SJSA1 (cell line): Measurements from ENCODE around the gene GUCY1A2. TPM values are rescaled to one million over a fixed set of nuclear protein-coding genes. Genes with fewer than 3 reads are reported as not detected.
"Not testable (repeated sequence)": the region's sequence is repeated elsewhere in the genome, so short reads cannot be mapped to it uniquely, and the experiment has no call there.

Source experiments
- DNase-seq, 2 experiments: peaks; one replicate each; pipeline ENCODE4 v3.0.0-alpha.2; 2015 to 2020; ENCODE audit warnings: low spot score in 2 of 2, low read depth in 1 of 2
- H3K27ac ChIP-seq: fragments of 250-450 bp; sonication (Bioruptor Pico); 2 replicates; pipeline ENCODE4 v1.5.1; 2020; ENCODE audit warnings: mild to moderate bottlenecking, moderate library complexity
- H3K27me3 ChIP-seq: fragments of 250-450 bp; sonication (Bioruptor Pico); replicated peaks from 2 replicates; pipeline ENCODE4 v1.5.1; 2020; ENCODE audit warnings: mild to moderate bottlenecking, moderate library complexity
- H3K36me3 ChIP-seq: fragments of 250-450 bp; sonication (Bioruptor Pico); 2 replicates; pipeline ENCODE4 v1.5.1; 2020; ENCODE audit warnings: mild to moderate bottlenecking
- H3K4me1 ChIP-seq: fragments of 250-450 bp; sonication (Bioruptor Pico); replicated peaks from 2 replicates; pipeline ENCODE4 v1.6.1; 2021; ENCODE audit warnings: mild to moderate bottlenecking
- H3K4me3 ChIP-seq: fragments of 250-450 bp; sonication (Bioruptor Pico); 2 replicates; pipeline ENCODE4 v1.5.1; 2020; ENCODE audit warnings: mild to moderate bottlenecking
- H3K9me3 ChIP-seq: fragments of 250-450 bp; sonication (Bioruptor Pico); replicated peaks from 2 replicates; pipeline ENCODE4 v1.5.1; 2020; ENCODE audit warnings: mild to moderate bottlenecking
- total RNA-seq: library from RNA; depleted of rRNA; stranded (reverse); fragments of >200 nt; shearing (Covaris generic); gene quantifications from 2 replicates; pipeline ENCODE4 v1.2.3, GENCODE V29; 2014; rRNA removed

GUCY1A2 gene, protein sequence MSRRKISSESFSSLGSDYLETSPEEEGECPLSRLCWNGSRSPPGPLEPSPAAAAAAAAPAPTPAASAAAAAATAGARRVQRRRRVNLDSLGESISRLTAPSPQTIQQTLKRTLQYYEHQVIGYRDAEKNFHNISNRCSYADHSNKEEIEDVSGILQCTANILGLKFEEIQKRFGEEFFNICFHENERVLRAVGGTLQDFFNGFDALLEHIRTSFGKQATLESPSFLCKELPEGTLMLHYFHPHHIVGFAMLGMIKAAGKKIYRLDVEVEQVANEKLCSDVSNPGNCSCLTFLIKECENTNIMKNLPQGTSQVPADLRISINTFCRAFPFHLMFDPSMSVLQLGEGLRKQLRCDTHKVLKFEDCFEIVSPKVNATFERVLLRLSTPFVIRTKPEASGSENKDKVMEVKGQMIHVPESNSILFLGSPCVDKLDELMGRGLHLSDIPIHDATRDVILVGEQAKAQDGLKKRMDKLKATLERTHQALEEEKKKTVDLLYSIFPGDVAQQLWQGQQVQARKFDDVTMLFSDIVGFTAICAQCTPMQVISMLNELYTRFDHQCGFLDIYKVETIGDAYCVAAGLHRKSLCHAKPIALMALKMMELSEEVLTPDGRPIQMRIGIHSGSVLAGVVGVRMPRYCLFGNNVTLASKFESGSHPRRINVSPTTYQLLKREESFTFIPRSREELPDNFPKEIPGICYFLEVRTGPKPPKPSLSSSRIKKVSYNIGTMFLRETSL
- 0.11 and 0.13 TPM in 2 replicates for total RNA-seq

DNA sequence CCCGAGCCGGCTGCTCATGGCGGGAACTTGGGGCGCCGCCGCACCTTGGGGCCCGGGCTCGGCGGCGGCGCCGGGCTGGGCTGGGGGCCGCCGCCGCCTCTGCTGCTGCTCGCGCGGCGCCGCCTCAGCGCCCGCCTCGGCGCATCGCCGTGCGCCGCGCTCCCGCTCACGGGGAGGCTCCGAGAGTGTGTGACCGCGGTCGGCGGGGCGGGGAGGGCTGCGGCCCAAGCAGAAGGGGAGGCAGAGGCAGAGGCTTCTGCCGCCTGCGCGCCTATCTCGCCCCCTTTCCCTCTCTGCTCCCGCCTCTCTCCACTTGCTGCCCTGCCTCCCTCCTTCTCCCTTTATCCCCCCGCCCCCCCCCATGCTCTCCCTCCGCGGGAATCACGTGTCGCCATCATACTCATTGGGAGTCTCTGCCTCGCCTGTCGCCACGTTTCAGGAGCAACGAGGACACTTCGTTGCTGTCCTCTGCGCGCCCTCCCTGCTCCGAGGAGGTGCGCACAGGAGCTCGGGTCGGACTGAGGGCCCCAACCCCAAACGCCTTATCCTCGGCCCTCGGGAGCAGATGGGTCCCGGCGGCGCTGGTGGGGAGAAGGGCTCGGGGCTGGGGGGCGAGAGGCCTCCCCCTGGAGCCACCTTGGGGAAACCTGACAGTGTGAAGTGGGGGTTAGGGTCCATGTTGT is at the start of gene GUCY1A2:
GUCY1A2 (minus strand) TSS at position 258 of the 683 bp plus-strand sequence. CDS start 421 bp downstream, outside the sequence.
- H3K4me1 ChIP-seq: peaks cover 5% of the 10 kb centered on the region
- no peak within 1 kb of the TSS for H3K27ac ChIP-seq
- peak within 1 kb of the TSS; percentile 42 for H3K4me3 ChIP-seq
- DNase-seq: peak in 1 of 2 experiments; percentile 23
- H3K36me3 ChIP-seq: no peaks in the 10 kb centered on the region
- no peaks in the 10 kb centered on the region for H3K27me3 ChIP-seq
- H3K9me3 ChIP-seq: no peaks in the 10 kb centered on the region

DNA sequence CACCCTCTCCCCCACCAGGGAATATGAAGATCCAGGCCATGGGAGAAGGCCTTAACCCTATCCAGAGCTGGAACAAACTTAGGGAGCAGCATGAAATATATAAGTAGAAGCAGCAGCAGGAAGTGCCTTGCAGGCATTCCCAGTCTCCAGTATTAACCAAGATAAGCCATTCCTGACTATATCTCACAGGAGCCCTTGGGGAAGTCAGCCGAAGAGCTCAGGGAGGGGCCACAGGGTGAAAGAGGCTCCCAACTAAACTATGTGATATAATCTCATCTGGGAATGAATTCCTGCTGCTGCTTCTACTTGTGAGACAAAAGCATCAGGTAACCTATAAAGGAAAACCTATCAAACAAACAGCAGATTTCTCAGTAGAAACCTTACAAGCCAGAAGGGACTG is 36.1 kb upstream of the GUCY1A2 start:
- Histone ChIP-seq H3K27ac (no peak overlapping the region), H3K4me1 (no peaks in the 10 kb centered on the region; the same call in 1 of the 2 replicates), H3K9me3 (no peaks in the 10 kb centered on the region), H3K27me3 (no peaks in the 10 kb centered on the region), H3K36me3 (no peaks in the 10 kb centered on the region), H3K4me3 (no peak overlapping the region)
- no peak for DNase-seq

DNA sequence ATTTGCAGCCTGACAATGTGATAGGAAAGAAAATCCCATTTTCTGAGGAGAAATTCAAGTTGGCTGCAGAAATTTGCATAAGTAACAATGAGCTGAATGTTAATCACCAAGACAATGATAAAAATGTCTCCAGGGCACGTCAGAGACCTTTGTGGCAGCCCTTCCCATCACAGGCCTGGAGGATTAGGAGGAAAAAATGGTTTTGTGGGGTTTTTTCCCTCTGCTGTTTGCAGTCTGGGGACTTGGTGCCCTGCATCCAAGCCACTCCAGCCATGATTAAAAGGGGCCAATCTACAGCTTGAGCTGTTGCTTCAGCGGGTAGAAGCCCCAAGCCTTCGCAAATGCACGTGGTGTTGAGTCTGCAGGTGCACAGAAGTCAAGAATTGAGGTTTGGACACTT is 33.1 kb upstream of the GUCY1A2 start:
- H3K36me3 ChIP-seq, H3K27ac ChIP-seq, DNase-seq, H3K9me3 ChIP-seq, H3K4me1 ChIP-seq, H3K27me3 ChIP-seq, H3K4me3 ChIP-seq: not testable (repeated sequence)

DNA sequence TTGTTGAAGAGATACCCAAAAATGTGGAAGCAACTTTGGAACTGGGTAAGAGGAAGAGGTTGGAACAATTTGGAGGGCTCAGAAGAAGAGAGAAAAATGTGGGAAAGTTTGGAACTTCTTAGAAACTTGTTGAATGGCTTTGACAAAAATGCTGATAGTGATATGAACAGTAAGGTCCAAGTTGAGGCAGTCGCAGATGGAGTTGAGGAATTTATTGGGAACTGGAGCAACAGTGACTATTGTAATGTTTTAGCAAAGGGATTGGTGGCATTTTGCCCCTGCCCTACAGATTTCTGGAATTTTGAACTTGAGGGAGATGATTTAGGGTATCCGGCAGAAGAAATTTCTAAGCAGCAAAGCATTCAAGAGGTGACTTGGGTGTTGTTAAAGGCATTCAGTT is 32.6 kb upstream of the GUCY1A2 start:
- not testable (repeated sequence) for H3K4me3 ChIP-seq, H3K27me3 ChIP-seq, H3K4me1 ChIP-seq, H3K36me3 ChIP-seq, H3K9me3 ChIP-seq, H3K27ac ChIP-seq, DNase-seq

DNA sequence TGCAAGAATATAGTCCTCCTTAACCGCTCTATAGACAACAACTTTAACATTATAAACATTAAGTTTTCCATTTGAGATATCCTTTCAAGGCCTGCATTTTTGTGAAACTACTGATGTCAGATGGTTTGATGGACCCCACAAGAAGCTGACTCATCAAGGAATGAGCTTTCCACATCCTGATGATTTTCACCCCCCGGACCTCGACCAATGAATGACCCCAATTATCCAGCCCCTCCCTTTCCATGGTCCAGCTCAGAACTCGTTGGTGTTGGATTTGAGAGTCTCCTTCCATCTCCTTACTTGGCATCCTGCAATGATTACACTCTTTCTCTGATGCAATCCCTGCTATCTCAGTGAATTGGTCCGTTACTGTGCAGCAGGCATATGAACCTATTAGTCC is 31.8 kb upstream of the GUCY1A2 start:
- no peaks in the 10 kb centered on the region for H3K9me3 ChIP-seq
- peak; percentile 11 to 37 for DNase-seq
- no peak overlapping the region for H3K4me3 ChIP-seq
- H3K36me3 ChIP-seq: no peaks in the 10 kb centered on the region
- no peaks in the 10 kb centered on the region for H3K27me3 ChIP-seq
- H3K4me1 ChIP-seq: no peaks in the 10 kb centered on the region; the same call in 1 of the 2 replicates
- H3K27ac ChIP-seq: no peak overlapping the region

DNA sequence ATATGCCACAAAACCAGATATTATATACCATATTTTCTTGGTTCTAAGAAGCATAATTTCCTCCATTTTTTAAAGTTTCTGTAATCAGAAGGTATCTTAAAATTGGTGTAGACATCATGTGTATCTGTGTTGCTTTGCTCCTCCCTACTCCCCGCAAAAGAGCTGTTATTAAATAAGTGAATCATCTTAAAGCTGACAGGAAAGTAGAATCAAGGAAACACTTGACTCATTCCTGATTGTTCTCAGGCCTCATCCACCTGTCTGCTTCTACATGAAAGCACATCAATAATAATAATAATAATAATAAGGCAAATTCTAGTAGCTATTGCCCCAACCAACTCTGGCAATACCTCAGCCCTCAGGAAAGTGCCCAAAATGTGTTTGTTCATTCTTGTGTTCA is 26.2 kb upstream of the GUCY1A2 start:
- H3K36me3 ChIP-seq: no peaks in the 10 kb centered on the region
- H3K4me1 ChIP-seq: peaks cover 26% of the 10 kb centered on the region
- no peak for DNase-seq
- peaks cover 5% of the 10 kb centered on the region for H3K9me3 ChIP-seq
- H3K27ac ChIP-seq: peak overlapping the region; percentile 91
- H3K27me3 ChIP-seq: no peaks in the 10 kb centered on the region
- no peak overlapping the region for H3K4me3 ChIP-seq

DNA sequence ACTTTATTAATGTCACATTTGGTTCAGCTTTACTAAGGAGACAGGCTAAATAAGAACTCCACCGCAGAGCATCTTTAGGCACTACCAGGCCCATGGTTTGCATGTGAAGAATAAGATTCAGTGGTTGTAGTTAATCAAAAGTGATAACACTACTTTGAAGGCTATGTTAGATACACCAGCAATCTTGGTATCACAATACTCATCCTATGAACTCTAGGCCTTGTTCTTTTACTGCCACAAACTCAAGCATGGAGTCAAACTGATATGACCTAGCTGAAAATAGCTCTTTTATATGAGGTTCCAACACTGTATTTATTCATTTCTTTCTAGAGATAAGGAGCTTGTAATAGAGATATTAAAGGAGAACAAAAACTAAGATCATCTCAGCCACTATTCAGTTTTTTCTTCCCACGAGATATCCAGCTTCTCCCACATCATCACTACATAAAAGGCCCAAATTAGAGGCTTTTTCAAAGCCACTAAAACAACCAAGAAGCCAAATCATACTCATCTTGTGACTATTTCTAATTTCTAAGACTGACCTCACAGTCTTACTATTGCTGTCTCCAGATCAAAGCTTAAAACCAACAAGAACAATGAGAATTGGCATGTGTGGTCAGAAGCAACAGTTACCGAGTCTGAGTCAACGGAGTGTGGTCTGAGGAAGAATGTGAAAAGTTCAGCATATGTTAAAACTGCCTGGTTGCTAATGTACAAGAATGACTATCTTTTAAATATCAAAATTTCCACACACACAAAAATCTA is 25.1 kb upstream of the GUCY1A2 start:
- peaks cover 26% of the 10 kb centered on the region for H3K4me1 ChIP-seq
- no peak overlapping the region for H3K4me3 ChIP-seq
- DNase-seq: peak; percentile 50 to 85
- H3K36me3 ChIP-seq: no peaks in the 10 kb centered on the region
- H3K27me3 ChIP-seq: no peaks in the 10 kb centered on the region
- peak overlapping the region; percentile 91 for H3K27ac ChIP-seq
- peaks cover 5% of the 10 kb centered on the region for H3K9me3 ChIP-seq

DNA sequence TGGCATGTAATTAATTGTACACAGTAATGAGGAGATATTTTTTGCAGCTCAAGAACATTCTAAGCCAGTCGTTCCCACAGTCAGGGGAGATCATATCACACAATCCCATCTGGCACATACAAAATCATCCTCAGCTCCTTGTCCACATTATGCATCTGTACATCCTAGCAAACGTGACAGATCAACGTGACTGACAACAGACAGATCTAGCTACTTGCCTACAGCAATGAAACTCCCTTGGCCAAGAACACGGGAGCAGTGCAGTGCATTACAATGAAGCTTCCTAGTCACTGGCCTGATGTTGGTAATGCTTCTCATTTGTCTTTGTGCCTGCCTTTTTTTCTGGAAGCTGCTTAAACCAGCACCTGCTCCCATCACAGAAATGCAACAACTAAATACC is 24.5 kb upstream of the GUCY1A2 start:
- DNase-seq: no peak
- H3K27ac ChIP-seq: peak overlapping the region; percentile 91
- H3K9me3 ChIP-seq: peaks cover 5% of the 10 kb centered on the region
- no peak overlapping the region for H3K4me3 ChIP-seq
- H3K4me1 ChIP-seq: peaks cover 26% of the 10 kb centered on the region
- no peaks in the 10 kb centered on the region for H3K36me3 ChIP-seq
- no peaks in the 10 kb centered on the region for H3K27me3 ChIP-seq

DNA sequence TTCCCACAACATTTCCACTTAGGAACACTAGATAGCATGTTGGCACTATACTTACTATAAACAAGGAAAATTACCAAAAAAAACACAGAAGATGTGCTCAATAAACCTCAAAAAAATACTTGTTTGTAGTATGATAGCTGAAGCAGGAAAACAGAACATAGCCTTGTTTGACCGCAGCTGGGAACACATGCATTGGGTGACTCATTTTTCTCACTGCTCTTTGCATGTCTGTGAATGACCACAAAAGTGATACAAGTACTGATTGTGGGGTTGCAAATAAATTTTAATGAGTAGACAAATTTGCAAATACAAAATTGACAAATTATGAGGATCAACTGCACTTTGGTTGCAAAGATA is 22.8 kb upstream of the GUCY1A2 start:
- Histone ChIP-seq H3K9me3 (peaks cover 5% of the 10 kb centered on the region), H3K4me1 (peaks cover 26% of the 10 kb centered on the region), H3K27me3 (no peaks in the 10 kb centered on the region), H3K27ac (no peak overlapping the region), H3K36me3 (no peaks in the 10 kb centered on the region), H3K4me3 (no peak overlapping the region)
- peak; percentile 43 to 45 for DNase-seq

DNA sequence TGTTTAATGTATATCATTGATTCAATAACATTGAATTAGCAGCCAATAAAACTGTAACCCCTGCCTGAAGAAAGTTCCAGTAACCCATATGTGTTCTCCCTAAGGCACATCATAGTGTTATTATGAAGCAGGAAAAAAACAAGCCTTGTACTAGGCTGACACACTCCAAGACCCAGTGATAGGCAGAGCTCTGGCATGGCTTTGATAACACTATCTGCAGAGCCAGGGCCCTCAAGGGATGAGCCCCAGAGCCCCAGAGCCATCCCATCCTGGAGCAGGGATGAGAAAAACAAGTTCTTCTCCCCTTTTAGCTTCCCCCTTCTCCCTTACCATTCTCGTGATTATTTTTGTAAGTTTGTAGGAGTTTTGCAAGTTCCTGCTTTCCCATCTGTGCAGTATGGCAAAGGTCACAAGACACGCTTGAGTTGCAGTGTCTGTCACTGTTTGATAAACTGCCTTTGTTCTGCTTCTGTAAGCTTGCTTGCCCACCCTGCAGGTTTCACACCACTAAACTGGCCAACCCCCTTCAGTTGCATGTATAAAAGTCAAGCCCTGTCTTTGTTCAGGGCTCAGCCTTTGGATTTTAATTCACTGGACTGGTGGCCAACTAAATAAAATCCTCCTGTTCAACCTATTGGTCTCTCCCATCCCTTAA is 22.3 kb upstream of the GUCY1A2 start:
- H3K4me3 ChIP-seq: no peak overlapping the region
- no peak overlapping the region for H3K27ac ChIP-seq
- no peaks in the 10 kb centered on the region for H3K36me3 ChIP-seq
- no peaks in the 10 kb centered on the region for H3K27me3 ChIP-seq
- DNase-seq: no peak
- peaks cover 5% of the 10 kb centered on the region for H3K9me3 ChIP-seq
- peaks cover 26% of the 10 kb centered on the region for H3K4me1 ChIP-seq

DNA sequence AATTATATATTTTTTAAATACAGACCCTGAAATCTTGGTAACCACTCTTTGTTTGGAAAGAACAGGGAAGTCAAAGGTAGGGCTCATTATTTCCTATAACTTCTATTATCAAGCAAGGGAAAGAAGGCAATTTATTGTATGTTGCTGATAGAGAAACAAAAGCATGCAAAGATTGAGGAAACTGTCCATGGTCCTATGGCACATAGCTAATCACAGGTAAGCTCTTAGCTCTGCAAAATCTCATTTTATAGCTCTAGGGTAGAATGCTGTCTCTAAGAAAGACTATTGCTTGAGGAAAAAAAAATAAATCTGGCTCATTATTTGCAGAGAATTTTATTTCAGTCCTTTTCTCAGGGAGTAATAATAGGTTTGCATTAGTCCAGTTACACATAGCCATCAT is 7.4 kb upstream of the GUCY1A2 start:
- no peaks in the 10 kb centered on the region for H3K4me1 ChIP-seq
- H3K27me3 ChIP-seq: no peaks in the 10 kb centered on the region
- no peak for DNase-seq
- H3K27ac ChIP-seq: no peak overlapping the region
- no peak overlapping the region for H3K4me3 ChIP-seq
- H3K9me3 ChIP-seq: no peaks in the 10 kb centered on the region
- no peaks in the 10 kb centered on the region for H3K36me3 ChIP-seq

DNA sequence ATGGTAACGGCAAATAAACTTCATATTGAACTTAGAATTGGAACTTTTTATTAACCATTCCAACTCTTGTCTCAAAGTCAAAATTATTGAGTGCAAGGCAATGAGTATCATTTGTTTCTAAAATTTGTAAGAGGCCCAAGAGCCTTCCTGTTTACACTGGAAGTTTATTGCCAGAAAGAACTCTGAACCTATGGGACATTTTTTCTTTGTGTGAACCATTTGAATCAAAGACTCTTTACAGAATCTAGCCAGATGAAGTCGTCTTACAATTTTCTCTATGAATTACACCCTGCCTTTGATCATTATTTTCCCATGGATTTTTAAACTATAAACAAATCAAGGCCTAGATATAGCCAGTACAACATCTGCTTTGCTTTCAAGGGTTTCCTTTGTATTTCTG is 2.3 kb upstream of the GUCY1A2 start:
- Histone ChIP-seq H3K27me3 (no peaks in the 10 kb centered on the region), H3K9me3 (no peaks in the 10 kb centered on the region), H3K4me1 (peaks cover 5% of the 10 kb centered on the region), H3K27ac (no peak overlapping the region), H3K36me3 (no peaks in the 10 kb centered on the region), H3K4me3 (no peak overlapping the region)
- DNase-seq: no peak

DNA sequence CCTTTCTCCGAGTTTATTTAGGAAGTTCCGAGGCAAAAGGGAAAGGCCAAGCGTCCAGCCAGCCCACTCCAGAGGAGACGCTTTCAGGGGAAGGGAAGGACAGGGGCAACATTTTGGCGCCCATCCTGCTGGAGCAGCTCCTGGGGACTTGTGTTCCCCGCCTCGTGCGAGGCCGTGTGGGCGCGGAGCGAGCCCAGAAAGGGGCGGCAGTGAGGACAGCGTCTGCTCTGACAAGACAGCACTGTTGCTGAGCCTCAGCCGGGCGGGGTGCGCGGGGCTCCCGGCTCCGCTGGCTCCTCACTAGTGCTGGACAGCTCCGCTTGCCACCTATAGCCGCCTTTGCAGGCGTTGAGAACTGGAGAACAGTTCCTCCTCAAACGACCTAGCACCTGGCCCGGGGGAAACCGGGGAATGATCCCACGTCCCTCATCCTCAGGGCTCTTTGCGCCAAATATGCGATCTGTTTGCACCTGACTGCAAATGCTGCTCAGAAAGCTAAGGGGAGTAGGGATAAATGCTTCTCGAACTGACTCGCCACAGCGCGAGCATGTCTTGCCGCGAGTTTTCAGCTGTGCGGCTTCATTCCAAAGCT is 722 bp upstream of the GUCY1A2 start:
- H3K4me1 ChIP-seq: peaks cover 5% of the 10 kb centered on the region

More for the DNA sequence above, 722 bp upstream of the GUCY1A2 start:
- no peak overlapping the region for H3K27ac ChIP-seq
- no peaks in the 10 kb centered on the region for H3K9me3 ChIP-seq
- no peaks in the 10 kb centered on the region for H3K36me3 ChIP-seq
- 0 out of 2 replicates have a peak overlapping the region, but pooled peaks have one; percentile 4 for H3K4me3 ChIP-seq
- H3K27me3 ChIP-seq: no peaks in the 10 kb centered on the region
- peak; percentile 12 to 44 for DNase-seq
